SK-N-MC (cell line): ENCODE results near the gene SLC1A2.

Source experiments
- EZH2 ChIP-seq: fragments of 200-600 bp; sonication (generic); IDR thresholded peaks from one replicate; pipeline ENCODE4 v1.6.1; 2017; ENCODE audit warnings: antibody characterized with exemption
- FOXP2 ChIP-seq: optimal IDR thresholded peaks from 2 replicates; pipeline ENCODE3; 2011; ENCODE audit warnings: mild to moderate bottlenecking, moderate library complexity; ENCODE audit not compliant: insufficient read depth; ENCODE audit errors: extremely low read length, control extremely low read depth
- POLR2AphosphoS5 ChIP-seq: IDR thresholded peaks from 2 replicates; pipeline ENCODE4 v1.6.1; 2012; ENCODE audit warnings: mild to moderate bottlenecking, low read depth, low read length, borderline replicate concordance

- TF ChIP-seq POLR2AphosphoS5 (no peak), EZH2 (no peak), FOXP2 (no peak)
Measured at GRCh38 chr11:35313760-35314153, 105.6 kb downstream of the SLC1A2 start.
